ENCODE data around the gene TMSB4X. TPM values are rescaled to one million over a fixed set of nuclear protein-coding genes. Genes with fewer than 3 reads are reported as not detected.
"Not testable (repeated sequence)": the region's sequence is repeated elsewhere in the genome, so short reads cannot be mapped to it uniquely, and the experiment has no call there.

TMSB4X gene
- total RNA-seq, 1 experiment from 2014 or later, result 20.4 TPM

DNA sequence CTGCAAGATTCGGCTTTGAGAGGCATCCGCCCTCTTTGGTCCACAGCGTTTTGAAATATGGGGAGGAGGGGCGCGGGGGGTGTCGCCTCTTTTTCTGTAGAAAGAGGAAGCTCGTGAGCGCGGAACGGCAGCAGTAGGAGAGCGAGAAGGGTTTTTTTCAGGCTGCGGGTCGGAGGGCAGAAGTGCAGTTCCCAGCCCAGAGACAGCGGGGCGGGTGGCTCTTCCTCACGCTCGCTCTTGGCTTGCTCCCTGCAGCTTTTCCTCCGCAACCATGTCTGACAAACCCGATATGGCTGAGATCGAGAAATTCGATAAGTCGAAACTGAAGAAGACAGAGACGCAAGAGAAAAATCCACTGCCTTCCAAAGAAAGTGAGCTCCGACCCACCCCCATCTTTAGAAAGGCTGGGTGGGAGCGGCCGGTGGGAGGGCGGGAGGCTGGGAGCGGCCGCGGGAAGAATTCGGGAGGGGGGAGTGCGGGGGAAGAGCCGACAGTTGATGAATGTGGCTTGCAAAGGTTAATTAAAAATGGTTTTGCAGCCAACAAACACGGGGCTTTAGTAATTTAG lies 1.2 kb downstream of the TMSB4X start:
- DNase-seq (ENCODE audit: low read depth), result peak; percentile 48

GRCh38 chrX:12976819-12977732 lies 2.2 kb downstream of the TMSB4X start:
- not testable (repeated sequence) for DNase-seq (ENCODE audit: low read depth)

DNA sequence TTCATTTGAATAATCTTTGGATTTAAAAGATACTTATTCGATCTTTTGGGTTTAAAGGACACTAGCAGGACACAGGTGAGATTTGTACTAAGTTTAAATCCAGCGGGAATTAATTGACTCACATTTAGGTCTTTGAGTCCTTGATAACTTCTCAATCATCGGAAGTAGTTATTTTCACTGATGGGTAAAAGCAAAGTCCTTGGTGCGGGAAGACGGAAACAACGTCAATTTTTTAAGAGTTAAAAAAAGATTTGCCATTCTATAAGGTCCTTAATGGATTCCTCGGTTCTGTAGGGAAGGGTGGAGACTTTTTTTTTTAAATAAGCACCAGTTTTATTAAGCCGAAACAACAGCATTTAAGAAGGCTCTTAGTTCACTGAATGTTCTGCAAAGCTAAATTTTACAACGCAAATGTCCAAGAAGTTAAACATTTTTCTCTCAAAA lies 2.9 kb downstream of the TMSB4X start:
- DNase-seq (ENCODE audit: low read depth), result no peak

DNA sequence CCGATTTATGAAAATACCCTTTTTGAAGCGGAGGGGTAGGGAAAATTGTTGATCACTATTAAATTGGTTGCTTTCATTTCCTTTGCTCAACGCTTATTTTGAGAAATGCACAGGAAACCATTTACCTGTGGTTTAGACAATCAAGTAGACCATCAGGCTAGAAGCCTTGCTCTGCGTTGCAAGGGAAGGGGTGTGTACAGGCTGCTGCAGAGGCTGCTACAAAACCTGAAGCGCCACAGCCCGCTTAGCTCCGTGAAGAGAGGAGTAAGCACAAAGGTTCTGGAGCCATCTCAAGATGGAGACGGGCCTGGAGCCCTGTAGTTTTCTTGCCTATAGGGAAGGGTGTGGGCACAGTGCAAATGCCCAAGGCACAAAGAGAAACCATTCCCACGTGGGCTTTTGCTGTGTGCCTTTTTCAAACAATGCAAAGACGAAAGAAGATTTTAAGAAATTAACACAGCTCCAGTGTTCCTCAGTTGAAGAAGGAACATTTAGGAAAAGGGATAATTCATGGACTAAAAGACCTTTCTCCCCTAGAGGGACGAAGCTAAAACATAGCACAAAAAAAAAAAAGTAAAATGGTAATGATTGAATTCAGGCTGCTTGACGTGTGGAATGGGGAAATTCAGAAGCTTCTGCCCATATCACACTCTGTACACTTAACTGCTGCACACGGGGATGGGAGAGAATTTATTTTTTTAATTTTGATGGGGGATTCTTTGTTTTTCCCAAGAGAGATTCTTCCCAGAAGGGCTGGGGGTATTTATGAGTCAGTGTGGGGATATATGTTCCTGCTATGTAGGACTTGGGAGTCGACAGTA lies 3.5 kb downstream of the TMSB4X start:
- no peak for DNase-seq (ENCODE audit: low read depth)

- DNase-seq (ENCODE audit: low read depth), result no peak
Observed at GRCh38 chrX:12979026-12979607, 4.2 kb downstream of the TMSB4X start.

DNA sequence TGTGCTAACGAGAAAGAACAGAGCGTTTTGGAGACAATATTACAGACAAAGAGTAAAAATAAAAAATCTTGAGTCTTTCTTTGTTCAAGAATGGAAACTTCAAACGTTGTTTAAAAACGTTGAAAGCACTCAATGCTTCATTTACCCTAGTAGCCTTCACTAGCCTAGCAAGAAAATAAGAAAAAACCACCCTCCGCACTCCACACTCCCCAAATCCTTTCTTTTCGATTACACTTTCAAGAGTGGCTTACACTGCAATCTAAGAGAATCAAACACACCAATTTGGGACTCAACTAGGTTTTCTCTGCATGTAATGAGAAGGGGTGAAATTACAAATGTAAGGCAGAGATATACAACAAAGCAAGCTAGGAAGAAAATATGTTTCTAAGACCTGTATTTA lies 4.7 kb downstream of the TMSB4X start:
- no peak for DNase-seq (ENCODE audit: low read depth)

- not testable (repeated sequence) for DNase-seq (ENCODE audit: low read depth)
Observed at GRCh38 chrX:12980039-12980438, 5.1 kb downstream of the TMSB4X start.

DNA sequence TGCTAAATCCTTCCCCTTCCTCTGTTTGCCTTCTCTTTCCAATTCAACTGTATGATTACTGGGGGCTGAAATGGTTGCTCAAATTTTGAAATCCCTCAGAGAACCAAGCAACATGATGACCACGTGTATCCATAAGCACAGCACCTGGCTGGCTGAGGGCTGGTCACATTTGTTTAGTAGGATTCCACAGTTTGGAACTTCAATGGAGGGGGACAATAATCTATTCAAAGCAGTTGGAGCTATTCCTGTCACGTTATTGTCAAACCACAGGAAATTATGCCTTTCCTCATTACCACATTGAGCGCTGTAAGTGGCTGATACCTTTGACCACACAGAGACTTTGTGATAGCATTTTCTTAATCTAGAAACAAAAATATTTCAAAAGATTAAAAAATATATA lies 7.0 kb downstream of the TMSB4X start:
- DNase-seq (ENCODE audit: low read depth), result no peak

GRCh38 chrX:12984603-12985319 lies 9.9 kb downstream of the TMSB4X start:
- peak; percentile 87 for DNase-seq (ENCODE audit: low read depth)

GRCh38 chrX:12985331-12985730 lies 10.4 kb downstream of the TMSB4X start:
- DNase-seq (ENCODE audit: low read depth), result no peak

GRCh38 chrX:12986164-12986779 lies 11.4 kb downstream of the TMSB4X start:
- no peak for DNase-seq (ENCODE audit: low read depth)

- no peak for DNase-seq (ENCODE audit: low read depth)
Observed at GRCh38 chrX:12986886-12987285, 12.0 kb downstream of the TMSB4X start.

- no peak for DNase-seq (ENCODE audit: low read depth)
Observed at GRCh38 chrX:12987340-12987739, 12.4 kb downstream of the TMSB4X start.

GRCh38 chrX:12987900-12988594 lies 13.1 kb downstream of the TMSB4X start:
- DNase-seq (ENCODE audit: low read depth), result no peak

- peak; percentile 69 for DNase-seq (ENCODE audit: low read depth)
Observed at GRCh38 chrX:12988797-12989196, 13.9 kb downstream of the TMSB4X start.

GRCh38 chrX:12989461-12989860 lies 14.6 kb downstream of the TMSB4X start:
- DNase-seq (ENCODE audit: low read depth), result no peak

DNA sequence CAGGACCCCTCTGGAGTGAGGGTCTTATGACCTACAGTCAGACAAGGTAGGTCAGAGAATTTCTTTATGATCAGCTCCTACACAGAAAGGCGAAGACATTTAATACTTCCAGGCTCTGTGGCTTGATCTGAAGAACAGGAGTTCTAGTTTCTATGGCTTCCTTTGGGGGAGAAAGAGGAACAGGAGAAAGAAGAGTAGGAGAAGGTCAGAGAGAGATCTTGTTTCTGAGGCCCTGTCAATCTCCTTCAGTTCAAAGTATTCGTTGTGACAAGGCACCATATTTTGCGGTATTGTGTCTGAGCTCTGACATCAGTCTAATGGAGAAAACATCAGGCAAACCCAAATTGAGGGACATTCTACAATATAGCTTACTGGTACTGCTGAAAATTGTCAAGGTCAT lies 16.7 kb downstream of the TMSB4X start:
- no peak for DNase-seq (ENCODE audit: low read depth)

- DNase-seq (ENCODE audit: low read depth), result no peak
Observed at GRCh38 chrX:12992544-12993118, 17.7 kb downstream of the TMSB4X start.

- DNase-seq (ENCODE audit: low read depth), result no peak
Observed at GRCh38 chrX:12993826-12994225, 18.9 kb downstream of the TMSB4X start.

Measured in HT1080 (cell line).